ENCODE data around the gene PHACTR3.

The PHACTR3 gene

DNA sequence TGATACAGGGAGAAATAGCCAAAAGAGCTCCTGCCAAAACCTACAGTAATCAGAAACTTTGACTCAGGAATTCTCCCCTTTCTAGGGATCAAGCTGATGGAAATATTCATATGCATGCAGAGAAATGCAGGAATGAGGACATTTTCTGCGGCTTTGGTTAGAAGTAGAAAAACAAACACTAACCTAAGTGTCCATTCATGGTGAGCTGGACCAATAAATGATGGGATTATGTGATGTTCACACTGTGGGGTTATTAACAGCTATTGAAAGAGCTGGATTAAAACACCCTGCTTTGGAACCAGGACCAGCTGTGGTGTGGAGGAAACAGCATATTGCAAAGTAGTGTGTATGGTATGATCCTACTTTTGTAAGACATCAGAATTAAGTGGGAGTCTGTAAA, 186.0 kb downstream of the PHACTR3 start:
- no peak for DNase-seq (ENCODE audit: low spot score)

DNA sequence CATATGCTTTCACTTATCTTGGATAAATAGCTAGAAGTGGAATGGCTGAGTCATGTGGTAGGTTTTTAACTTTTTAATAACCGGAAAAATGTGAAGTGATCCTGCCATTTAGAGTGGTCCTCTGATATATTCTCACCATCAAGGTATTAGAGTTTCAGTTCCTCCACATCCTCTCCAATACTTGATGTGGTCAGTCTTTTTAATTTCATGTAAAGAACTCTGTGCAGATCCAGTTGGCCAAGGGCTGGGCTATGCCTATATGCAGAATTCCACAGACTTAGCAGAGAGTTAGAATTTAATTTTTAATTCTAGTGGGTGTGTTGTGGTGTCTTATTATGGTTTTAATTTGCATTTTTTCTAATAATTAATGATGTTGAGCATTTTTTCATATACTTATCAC, 188.0 kb downstream of the PHACTR3 start:
- DNase-seq (ENCODE audit: low spot score): no peak

DNA sequence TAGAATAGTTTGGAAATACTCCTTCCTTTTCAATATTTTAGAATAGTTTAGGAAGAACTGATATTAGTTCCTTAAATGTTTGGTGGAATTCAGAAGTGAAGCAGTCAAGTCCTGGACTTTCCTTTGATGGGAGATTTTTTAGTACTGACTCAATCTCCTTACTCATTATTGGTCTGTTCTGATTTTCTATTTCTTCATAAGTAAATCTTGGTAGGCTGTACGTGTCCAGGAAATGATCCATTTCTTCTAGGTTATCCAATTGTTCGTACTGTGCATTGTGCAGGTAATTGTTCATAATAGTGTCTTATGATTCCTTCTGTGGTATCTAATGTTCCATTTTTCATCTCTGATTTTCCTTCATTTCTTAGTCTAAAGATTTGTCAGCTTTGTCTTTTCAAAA, 190.2 kb downstream of the PHACTR3 start:
- no peak for DNase-seq (ENCODE audit: low spot score)

DNA sequence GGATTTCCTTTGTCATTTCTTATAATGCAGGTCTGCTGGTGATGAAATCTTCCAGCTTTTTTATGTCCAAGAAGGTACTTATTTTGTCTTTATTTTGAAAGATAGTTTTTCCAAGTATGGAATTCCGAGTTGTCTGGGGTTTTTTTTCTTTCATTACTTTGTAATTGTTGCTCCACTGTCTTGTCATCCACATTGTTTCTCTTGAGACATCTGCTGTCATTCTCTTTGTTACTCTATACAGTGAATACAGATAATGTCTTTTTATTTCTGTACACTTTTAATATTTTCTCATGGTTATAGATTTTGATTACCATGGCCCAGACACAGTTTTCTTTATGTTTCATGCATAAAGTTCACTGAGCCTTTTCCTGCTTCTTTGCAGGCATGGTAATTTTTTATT, 196.0 kb downstream of the PHACTR3 start:
- DNase-seq (ENCODE audit: low spot score): no peak

DNA sequence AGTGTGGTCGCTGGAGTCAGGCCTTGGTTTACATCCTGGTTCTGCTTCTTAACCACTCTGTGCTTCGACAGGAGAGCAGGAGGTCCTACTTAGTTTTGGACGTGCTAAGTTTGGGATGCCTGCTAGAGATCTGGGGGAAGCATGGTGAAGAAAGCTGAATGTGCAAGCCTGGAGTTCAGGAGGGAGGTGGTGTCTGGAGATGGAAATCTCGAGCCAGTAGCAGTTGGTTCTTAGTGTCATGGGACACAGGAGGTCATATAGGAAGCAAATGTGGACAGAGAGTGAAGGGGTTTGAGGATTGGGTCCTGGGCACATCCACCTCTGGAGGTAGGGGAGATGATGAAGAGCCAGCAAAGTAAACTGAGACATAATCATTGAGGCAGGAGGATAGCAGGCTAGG, 197.7 kb downstream of the PHACTR3 start:
- no peak for DNase-seq (ENCODE audit: low spot score)

DNA sequence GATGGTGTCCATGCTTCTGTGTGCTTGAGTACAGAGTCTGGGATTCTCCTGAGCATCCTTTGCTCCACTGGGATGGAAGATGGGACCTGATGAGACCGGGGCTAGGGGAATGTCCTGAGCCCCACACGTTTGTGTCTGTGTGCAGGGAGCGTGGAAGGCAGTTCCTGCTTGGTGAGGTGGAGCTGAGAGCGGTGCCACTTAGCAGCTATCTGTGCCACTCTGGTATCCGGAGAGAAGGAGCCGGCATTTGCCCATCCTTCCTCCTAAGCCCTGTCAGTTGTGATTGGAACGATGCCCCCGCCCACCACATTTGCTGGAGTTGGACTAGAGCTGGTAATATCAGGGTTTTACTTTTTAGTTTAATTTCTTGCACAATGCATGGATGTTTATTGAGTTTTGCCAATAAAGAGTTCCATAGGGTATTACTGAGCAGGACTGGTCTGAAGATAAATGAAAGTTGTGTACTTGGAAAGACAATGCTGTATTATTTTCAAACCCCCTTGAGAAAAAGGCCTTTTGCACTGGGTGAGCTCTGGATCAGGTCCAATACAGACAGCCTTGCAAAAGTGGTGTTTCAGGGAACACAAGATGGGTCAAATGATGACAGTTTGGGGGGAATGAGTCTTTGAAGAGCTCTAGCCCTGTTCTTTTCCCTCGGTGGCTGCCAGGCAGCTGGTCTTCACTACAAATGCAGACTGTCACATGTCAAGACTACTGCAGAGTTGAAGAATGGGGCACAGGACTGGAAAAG, 198.3 kb downstream of the PHACTR3 start:
- DNase-seq (ENCODE audit: low spot score): no peak

DNA sequence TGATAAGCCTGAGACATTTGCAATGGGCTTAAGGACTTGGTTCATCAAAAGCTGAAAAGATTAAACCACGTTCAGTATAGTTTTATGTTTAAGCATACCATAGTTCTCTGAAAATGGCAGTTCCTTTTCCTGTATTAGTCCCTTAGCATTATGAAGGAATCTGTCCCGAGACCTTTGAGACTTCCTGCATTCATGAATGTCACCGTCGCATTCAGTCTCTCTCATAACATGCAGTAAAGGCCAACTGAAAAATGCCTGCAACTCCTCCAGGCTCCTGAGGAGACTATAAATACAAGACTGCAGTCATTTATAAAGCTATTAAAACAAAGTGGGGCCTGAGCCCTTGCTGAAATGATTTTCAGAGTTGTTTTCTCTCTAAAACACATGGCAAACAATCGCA, 200.0 kb downstream of the PHACTR3 start:
- no peak for DNase-seq (ENCODE audit: low spot score)

DNA sequence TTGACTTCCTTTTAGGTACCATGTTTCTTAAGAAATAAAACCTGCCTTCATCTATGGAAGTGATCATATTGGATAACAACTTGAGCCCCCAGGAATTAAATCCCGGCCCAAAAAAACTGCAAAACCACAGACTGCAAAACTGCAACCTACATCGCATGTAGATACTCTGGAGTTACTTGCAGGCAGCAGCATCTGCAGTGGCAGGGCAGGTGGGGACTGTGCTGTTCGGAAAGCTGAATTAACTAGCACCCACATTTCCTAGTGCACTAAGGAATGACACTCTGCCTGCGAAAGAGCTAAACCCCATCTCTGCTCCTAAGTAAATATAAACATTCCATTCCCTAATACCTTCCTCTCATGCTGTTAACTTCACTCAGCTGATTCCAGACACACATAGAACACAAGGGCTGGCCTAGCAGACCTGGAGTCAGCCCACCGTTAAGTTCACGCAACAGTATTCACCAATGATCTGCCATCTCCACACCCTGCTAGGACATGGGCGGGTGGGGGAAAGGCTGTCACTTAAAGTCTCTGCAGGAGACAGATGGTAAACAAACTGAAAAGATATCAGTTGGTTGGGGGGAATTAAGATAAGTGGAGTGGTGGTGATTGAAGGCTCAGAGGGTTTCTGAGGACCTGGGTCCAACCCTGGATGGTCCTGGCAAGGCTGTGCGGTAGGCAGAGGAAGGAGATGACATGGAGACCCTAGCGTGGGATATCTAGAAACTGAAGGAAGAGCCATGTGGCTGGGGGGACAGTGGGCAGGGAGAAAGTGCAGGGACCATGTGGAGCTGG, 200.7 kb downstream of the PHACTR3 start:
- DNase-seq (ENCODE audit: low spot score): no peak

DNA sequence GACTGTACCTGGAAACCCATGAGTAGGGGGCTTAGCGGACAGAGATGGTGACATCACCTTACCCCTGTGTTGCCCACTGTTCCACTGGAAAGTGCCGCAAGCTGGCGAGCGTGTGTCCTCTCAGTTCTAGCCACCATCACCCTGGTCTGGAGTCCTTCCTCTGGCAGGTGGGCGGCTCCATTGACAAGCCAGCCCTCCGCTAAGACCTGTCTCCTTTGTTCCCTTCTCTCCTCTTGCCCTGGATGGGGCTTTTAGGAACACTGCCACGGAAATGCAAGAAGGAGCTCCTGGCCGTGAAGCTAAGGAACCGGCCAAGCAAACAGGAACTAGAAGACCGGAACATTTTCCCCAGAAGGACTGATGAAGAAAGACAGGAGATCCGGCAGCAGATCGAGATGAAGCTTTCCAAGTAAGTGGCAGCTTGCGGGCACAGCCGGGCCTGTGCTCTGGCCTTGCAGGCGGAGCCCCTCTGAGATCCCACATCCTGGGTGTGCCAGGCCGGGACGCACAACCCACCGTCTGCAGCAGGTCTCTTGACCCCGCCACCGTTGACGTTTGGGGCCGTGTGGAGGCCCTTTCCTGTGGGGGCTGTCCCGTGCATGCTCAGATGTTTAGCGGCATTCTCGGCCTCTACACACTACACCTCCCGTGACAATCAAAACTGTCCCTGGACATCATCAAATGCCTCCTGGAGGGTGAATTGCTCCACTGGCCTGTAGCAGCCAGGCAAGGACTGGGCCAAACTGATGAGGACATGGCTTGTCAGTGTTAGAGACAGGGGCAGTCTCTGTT, 201.6 kb downstream of the PHACTR3 start:
- no peak for DNase-seq (ENCODE audit: low spot score)

DNA sequence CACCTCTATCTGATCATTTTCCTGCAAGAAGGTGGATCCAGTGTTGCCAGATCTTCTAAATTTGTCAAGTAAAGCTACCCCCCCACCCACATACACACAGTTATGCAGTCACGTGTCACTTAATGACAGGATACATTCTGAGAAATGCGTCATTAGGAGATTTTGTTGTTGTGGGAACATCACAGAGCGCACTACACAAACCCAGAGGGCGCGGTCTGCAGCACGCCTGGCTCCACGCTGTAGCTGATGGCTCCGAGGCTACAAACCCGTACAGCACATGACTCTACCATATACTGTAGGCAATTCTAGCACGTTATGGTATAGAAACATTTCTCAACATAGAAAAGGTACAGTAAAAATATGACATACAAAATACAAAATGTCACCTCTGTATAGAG, 202.2 kb downstream of the PHACTR3 start:
- DNase-seq (ENCODE audit: low spot score): no peak

DNA sequence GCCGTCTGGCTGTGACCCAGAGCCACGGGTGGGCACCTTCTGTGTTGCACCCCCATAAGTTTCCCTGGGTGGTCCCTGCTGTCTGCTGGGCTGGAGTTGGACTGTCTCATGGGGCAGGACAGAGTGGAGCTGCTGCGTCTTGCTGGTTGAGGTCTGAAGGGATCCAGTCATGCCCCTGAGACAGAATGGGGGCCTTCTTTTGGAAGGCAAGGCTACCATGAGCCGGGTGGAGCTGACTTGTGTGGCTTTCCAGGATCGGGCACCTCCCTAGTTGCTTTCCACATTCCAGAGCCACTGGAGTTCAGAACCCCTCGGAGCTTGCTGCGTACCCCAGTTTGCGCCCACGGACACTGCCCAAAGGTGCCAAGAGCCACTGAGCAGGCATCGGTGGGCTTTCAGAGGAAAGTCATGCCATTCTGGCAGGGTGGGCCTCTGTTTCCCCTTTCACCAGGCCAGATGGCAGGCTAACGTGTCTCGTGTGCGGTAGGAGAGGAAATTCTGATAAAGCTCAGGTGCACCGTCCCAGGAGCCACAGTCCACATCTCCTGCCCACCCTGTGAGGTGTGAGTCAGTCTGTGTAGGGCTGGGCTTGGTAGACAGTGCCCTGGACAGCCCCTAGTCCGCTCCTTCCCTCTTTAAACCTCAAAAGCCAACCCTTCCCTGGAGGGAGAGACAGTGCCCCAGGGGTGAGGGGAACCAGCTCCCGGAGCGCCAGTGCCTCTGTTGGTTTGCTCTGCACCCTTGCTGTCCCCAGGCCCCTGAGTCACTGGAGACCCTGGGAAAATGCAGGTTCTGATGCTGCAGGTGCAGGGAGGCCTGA, 203.8 kb downstream of the PHACTR3 start:
- no peak for DNase-seq (ENCODE audit: low spot score)

DNA sequence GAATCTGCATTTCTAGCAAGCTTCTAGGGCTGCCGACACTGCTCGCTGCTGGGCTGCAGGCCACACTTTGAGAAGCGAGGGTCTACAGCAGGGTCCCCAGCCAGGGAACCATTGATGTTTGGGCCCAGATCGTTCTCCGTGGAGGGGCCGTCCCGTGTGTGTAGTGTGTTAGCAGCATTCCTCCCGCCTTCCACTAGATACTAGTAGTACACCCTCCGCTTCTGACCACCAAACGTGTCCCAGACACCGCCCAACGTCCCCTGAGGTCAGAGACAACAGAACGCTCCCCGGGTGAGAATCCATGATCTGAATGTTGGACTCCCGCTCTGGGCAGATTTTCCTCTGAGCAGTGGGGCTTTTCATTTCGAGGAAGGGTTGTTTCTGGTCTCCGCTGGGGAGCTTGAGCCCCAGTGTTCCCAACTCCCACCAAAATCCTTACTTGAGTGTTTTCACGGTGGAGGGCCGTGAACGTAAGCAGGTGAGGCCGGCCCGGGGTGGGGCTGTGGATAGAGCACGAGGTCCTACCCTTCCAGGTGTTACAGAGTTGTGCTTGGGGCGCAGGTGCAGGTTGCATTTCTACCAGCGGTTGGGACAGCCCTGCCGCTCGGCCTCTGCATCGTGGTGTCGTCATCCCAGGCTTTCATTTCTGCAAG, 204.5 kb downstream of the PHACTR3 start:
- no peak for DNase-seq (ENCODE audit: low spot score)

DNA sequence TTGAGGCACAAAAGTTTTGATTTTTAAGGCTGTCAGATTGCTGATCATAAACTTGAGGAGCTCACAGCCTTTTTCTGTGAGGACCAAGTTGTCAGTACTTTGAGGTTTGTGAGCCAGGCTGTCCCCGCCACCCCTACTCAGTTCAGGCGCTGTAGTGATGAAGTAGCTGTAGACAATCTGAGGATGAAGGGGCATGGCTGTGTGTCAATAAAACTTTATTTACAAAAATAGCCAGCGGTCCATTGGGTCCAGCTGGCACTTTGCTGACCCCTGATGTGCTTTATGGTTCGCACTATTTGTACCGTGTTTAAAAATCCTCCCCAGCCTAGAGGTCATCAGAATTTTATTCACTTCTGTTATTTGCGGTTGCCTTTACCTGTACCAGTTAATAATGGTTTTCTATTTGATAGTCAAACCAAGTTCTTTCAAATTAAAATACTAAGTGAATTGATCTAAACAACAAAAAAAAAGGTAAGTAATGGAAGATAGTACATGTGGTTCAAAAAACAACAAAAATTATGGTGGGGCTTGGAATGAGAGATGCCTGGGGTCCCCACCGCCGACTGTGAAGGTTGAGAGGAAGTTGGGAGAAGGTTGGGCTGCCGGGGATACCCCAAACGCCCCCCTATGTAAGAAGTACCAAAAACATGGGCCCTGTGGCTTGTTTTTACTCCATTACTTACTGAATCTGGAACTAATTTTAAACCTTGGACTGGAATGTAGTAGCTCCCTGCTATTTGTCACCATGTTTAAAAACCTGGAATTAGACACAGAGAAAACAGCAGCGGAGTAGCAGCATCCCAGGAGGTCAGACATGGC, 205.5 kb downstream of the PHACTR3 start:
- no peak for DNase-seq (ENCODE audit: low spot score)

DNA sequence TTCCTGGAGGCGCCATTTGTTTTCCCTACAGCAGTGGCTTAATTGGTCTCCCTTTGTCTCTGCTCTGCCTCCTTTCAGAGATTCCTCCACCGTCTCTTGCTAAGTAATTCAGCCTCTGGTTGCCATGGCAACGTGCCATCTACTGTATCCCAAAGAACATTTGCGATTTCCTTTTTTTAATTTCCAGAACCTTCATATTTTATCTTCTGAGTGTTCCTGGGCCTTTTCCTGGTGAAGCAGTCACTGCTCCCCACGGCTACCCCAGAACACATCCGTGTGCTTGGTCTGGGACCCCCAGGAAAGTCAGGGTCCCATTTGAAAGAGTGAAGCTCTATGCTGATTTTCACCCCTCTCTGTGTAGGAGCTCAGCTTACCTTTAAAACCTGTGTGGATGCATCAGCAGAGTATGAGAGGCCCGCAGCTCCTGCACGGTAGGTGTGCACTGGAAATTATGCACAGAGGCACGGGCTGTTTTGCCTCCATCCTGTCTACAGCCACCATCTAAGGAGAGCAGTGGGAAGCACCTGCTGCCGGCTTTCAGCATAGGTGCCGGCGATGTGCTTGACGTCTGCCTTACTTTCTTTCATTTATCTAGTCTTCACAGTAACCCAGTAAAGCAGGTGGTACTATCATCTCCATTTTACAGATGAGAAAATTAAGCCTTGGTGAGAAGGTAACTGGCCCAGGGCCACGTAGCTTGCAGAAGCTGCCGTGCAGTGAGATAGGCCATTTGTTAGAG, 206.3 kb downstream of the PHACTR3 start:
- no peak for DNase-seq (ENCODE audit: low spot score)

DNA sequence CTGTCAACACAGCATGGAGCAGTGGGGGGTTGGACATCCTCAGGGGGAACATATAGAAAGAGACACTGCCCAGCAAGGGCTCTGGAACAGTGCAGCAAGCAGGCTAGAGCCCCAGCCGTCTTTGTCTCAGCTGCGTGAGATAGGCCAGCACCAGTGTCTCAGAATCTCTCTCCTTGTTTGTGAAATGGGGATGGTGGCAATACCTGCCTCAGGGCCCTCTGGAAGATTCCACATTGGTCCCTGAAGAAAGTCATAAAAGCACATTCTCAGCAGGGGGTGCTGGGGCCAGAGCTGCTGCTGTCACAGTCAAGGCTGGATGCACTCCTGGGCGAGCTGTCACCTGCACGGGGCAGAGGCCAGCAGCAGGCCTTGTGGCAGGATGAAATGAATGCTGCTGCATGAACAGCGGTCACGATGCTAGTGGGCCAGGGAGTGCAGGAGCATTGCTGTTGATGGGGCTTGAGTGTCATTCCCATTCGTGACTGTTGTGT, 207.4 kb downstream of the PHACTR3 start:
- no peak for DNase-seq (ENCODE audit: low spot score)

DNA sequence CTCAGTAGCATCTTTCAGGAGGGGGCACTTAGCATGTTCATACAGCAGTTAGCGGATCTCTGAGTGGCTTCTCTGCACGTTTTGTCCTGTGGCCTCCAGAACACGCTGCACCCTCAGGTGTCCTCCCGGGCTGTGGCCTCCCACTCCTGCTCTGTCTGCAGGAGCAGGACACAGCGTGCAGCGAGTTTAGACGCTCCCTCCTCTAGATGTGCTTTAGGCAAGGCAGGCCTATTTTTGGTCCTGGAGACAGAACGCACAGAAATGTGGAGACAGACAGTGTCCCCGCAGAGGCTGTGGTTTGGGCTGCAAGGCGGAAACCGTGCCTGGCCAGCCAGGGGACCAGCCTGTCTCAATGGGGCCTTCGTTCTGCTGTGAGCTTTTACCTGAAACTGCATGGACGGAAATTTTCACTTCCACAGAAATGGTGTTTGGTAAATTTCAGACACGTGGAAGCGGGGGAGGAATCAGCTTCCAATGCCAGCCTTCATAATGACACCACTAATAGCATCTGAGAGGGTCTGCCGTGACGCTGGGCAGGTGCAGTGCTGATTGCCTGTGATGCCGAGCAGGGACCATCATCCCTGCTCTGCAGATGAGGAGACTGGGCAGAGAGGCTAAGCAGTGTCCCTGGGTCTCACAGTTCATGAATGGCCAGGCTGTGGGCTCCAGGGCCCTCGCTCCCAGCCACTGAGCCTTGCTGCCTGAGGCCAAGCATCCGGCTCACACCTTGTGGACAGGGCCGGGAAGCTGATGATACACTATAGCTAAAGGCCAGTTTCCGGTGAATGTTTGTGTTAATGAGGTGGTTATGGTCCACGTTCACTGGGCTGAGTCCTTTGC, 208.2 kb downstream of the PHACTR3 start:
- peak; percentile 35 for DNase-seq (ENCODE audit: low spot score)

DNA sequence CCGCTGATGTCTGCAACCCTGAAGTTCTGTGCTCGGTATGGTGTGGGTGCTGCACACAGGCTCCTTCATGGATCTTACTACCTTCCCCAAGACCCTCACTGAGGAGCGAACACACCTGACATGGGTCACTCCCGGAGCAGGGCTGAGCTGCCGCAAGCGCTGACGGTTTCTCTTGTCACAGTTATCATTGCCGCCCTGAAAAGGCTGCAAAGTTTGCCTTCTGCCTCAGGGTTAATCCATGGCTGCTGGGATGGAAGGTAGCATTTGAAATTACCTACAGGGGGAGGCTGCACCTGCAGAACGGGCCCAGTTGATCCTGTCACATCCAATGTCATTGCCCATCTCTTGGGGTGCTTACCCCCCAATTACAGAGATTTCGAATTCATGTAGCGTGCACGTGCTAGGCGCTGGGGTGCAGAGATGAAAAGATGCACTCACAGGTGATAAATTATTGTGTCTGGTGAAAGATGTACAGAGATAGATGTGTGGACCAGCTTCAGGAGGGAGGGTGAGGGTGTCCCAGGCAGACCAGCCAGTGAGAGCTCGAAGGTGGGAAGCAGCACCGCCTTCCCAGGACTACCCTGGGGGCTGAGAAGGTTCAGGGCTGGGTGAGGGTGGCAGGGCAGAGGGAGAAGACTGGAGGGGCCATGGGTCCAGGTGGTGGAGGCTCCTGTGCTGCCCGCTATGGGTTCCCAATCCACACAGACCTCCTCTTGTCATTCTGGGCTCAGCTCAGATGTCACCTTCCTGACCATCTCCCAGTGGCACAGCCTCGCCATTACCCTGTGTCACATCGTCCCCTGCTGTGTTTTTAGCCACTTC, 209.0 kb downstream of the PHACTR3 start:
- DNase-seq (ENCODE audit: low spot score): no peak
